GM23338 (cell line): ENCODE results near the gene MVB12B. TPM values are rescaled to one million over a fixed set of nuclear protein-coding genes. Genes with fewer than 3 reads are reported as not detected.

Source experiments
- ATAC-seq: fragments of 200-7000 bp; cut with Tn5 transposase; 3 replicates; pipeline ENCODE4 v1.9.1; 2020
- DNase-seq: peaks from one replicate; pipeline ENCODE4 v3.0.0-alpha.2; 2015; ENCODE audit warnings: low spot score
- H2AFZ ChIP-seq: fragments of 200-600 bp; sonication (generic); 2 replicates; pipeline ENCODE4 v1.8.0; 2016; ENCODE audit warnings: antibody characterized with exemption, mild to moderate bottlenecking, moderate library complexity
- H3F3A ChIP-seq: fragments of 200-600 bp; sonication (generic); replicated peaks from 2 replicates; pipeline ENCODE4 v1.8.0; 2017; ENCODE audit warnings: antibody characterized with exemption, mixed run types, low read depth
- H3K27ac ChIP-seq: fragments of 200-600 bp; sonication (generic); 2 replicates; pipeline ENCODE4 v1.6.1; 2016; ENCODE audit warnings: low read depth
- H3K27me3 ChIP-seq: fragments of 200-600 bp; sonication (generic); 2 replicates; pipeline ENCODE4 v1.8.0; 2016; ENCODE audit warnings: mild to moderate bottlenecking, mixed run types, moderate library complexity; ENCODE audit not compliant: insufficient read depth
- H3K36me3 ChIP-seq: fragments of 200-600 bp; sonication (generic); 2 replicates; pipeline ENCODE4 v1.8.0; 2016; ENCODE audit warnings: mild to moderate bottlenecking; ENCODE audit not compliant: insufficient read depth
- H3K4me1 ChIP-seq: fragments of 200-600 bp; sonication (generic); 2 replicates; pipeline ENCODE4 v1.8.0; 2016; ENCODE audit warnings: mild to moderate bottlenecking, moderate library complexity; ENCODE audit not compliant: insufficient read depth
- H3K4me2 ChIP-seq: fragments of 200-600 bp; sonication (generic); 2 replicates; pipeline ENCODE4 v1.7.1; 2017; ENCODE audit warnings: mixed run types
- H3K4me3 ChIP-seq: fragments of 200-600 bp; sonication (generic); 2 replicates; pipeline ENCODE4 v1.6.1; 2016; ENCODE audit warnings: mixed run types
- H3K79me2 ChIP-seq: fragments of 200-600 bp; sonication (generic); replicated peaks from 2 replicates; pipeline ENCODE4 v1.8.0; 2017; ENCODE audit warnings: mild to moderate bottlenecking; ENCODE audit not compliant: insufficient read depth
- H3K9me2 ChIP-seq: fragments of 200-600 bp; sonication (generic); 2 replicates; pipeline ENCODE4 v1.8.0; 2017; ENCODE audit not compliant: insufficient read depth
- H4K20me1 ChIP-seq: fragments of 200-600 bp; sonication (generic); replicated peaks from 2 replicates; pipeline ENCODE4 v1.8.0; 2017; ENCODE audit warnings: mild to moderate bottlenecking; ENCODE audit not compliant: insufficient read depth
- H3K27ac Mint-ChIP-seq: 2 replicates; pipeline ENCODE4 v1.8.0; 2020; ENCODE audit warnings: inconsistent platforms, mild to moderate bottlenecking, moderate library complexity, mixed read lengths
- H3K27me3 Mint-ChIP-seq: 3 replicates; pipeline ENCODE4 v1.8.0; 2022; ENCODE audit warnings: low read depth, mild to moderate bottlenecking, moderate library complexity, mixed read lengths, inconsistent platforms; ENCODE audit not compliant: insufficient read depth, poor library complexity
- H3K36me3 Mint-ChIP-seq: 3 replicates; pipeline ENCODE4 v1.8.0; 2021; ENCODE audit warnings: low read depth, mild to moderate bottlenecking, inconsistent platforms, moderate library complexity, mixed read lengths
- H3K4me1 Mint-ChIP-seq: 3 replicates; pipeline ENCODE4 v1.8.0; 2020; ENCODE audit warnings: mild to moderate bottlenecking, inconsistent platforms, mixed read lengths
- H3K4me3 Mint-ChIP-seq: 3 replicates; pipeline ENCODE4 v1.8.0; 2021; ENCODE audit warnings: moderate library complexity, mild to moderate bottlenecking, inconsistent platforms, mixed read lengths
- H3K9me3 Mint-ChIP-seq: 3 replicates; pipeline ENCODE4 v1.8.0; 2020; ENCODE audit warnings: moderate library complexity, mild to moderate bottlenecking, inconsistent platforms, mixed read lengths
- CREB1 ChIP-seq: fragments of 250-450 bp; sonication (Bioruptor Pico); IDR thresholded peaks from 2 replicates; pipeline ENCODE4 v1.5.0; 2020; ENCODE audit warnings: low read depth, mild to moderate bottlenecking, moderate library complexity
- CTCF ChIP-seq, 2 experiments: fragments of 200-600 bp in 1 of 2; sonication (generic) in 1 of 2; conservative IDR thresholded peaks; 2 replicates each; pipeline versions ENCODE4 v1.5.1 to v1.6.1; 2016 to 2017; ENCODE audit warnings: antibody characterized with exemption in 2 of 2, low read depth in 2 of 2, mild to moderate bottlenecking in 2 of 2, moderate library complexity in 1 of 2
- ETS1 ChIP-seq: IDR thresholded peaks from 2 replicates; pipeline ENCODE4 v1.6.1; 2016; ENCODE audit warnings: antibody characterized with exemption
- EZH2 ChIP-seq: fragments of 200-600 bp; sonication (generic); IDR thresholded peaks from one replicate; pipeline ENCODE4 v1.8.0; 2017; ENCODE audit warnings: antibody characterized with exemption, mild to moderate bottlenecking, low read depth; ENCODE audit not compliant: unreplicated experiment
- EZH2phosphoT487 ChIP-seq: fragments of 200-600 bp; sonication (generic); IDR thresholded peaks from one replicate; pipeline ENCODE4 v1.8.1; 2018; ENCODE audit warnings: antibody characterized with exemption; ENCODE audit not compliant: unreplicated experiment
- JUNB ChIP-seq: IDR thresholded peaks from one replicate; pipeline ENCODE4 v1.6.1; 2016; ENCODE audit warnings: antibody characterized with exemption; ENCODE audit not compliant: unreplicated experiment
- NANOG ChIP-seq: IDR thresholded peaks from 2 replicates; pipeline ENCODE4 v1.6.1; 2016; ENCODE audit warnings: antibody characterized with exemption, borderline replicate concordance
- POLR2AphosphoS5 ChIP-seq: IDR thresholded peaks from 2 replicates; pipeline ENCODE4 v1.6.1; 2016; ENCODE audit warnings: antibody characterized with exemption, low read depth
- REST ChIP-seq: IDR thresholded peaks from one replicate; pipeline ENCODE4 v1.6.1; 2018; ENCODE audit warnings: antibody characterized with exemption; ENCODE audit not compliant: unreplicated experiment
- STAT1 ChIP-seq: IDR thresholded peaks from one replicate; pipeline ENCODE4 v1.6.1; 2016; ENCODE audit warnings: antibody characterized with exemption; ENCODE audit not compliant: unreplicated experiment
- ZNF114 ChIP-seq: fragments of 250-450 bp; sonication (Bioruptor Pico); IDR thresholded peaks from 2 replicates; pipeline ENCODE4 v1.5.0; 2020; ENCODE audit warnings: mild to moderate bottlenecking, moderate library complexity
- ZNF331 ChIP-seq: fragments of 250-450 bp; sonication (Bioruptor Pico); IDR thresholded peaks from 2 replicates; pipeline ENCODE4 v1.5.0; 2020; ENCODE audit warnings: low read depth, mild to moderate bottlenecking, moderate library complexity
- ZNF462 ChIP-seq: fragments of 250-450 bp; sonication (Bioruptor Pico); IDR thresholded peaks from 2 replicates; pipeline ENCODE4 v1.5.0; 2020; ENCODE audit warnings: mild to moderate bottlenecking, moderate library complexity
- polyA plus RNA-seq: library from polyadenylated mRNA; unstranded; fragments of >200 nt; fragmentation: Nextera tagmentation; extraction: Ambion mirVana; gene quantifications from 2 replicates; pipeline ENCODE4 v1.2.1, GENCODE V29; 2016
- total RNA-seq: library from RNA; depleted of rRNA; stranded (reverse); fragments of >200 nt; shearing (Covaris generic); gene quantifications from 2 replicates; pipeline ENCODE4 v1.2.3, GENCODE V29; 2014

Gene MVB12B
- total and polyA plus RNA-seq, 2 experiments from 2014 or later, result 1.9 to 6.6 TPM

GRCh38 chr9:126506361-126507317 is 180.0 kb downstream of the MVB12B start:
- no peaks in the 10 kb centered on the region for H3K36me3 Mint-ChIP-seq
- TF ChIP-seq NANOG (no peak), ZNF114 (CRISPR knock-in tag) (no peak), ZNF462 (no peak), POLR2AphosphoS5 (no peak), CTCF (conservative IDR thresholded peaks at IDR 0.05; ENCODE audit: low read depth in 2 of 2) (no peak), REST (no peak), ETS1 (no peak), EZH2phosphoT487 (no peak), CREB1 (CRISPR knock-in tag) (no peak), JUNB (no peak), EZH2 (no peak), ZNF331 (CRISPR knock-in tag) (no peak), STAT1 (no peak)
- Histone ChIP-seq H3K4me2 (no peak overlapping the region), H3K27me3 (no peaks in the 10 kb centered on the region), H3K9me2 (no peaks in the 10 kb centered on the region), H3K4me1 (no peaks in the 10 kb centered on the region), H4K20me1 (no peaks in the 10 kb centered on the region), H3F3A (no peaks in the 10 kb centered on the region), H3K36me3 (no peaks in the 10 kb centered on the region), H3K27ac (no peak overlapping the region), H2AFZ (no peak overlapping the region), H3K79me2 (no peaks in the 10 kb centered on the region), H3K4me3 (no peak overlapping the region)
- H3K4me1 Mint-ChIP-seq, result peaks cover 4% of the 10 kb centered on the region; the same call in 1 of the 3 replicates
- no peak overlapping the region for H3K27ac Mint-ChIP-seq
- H3K9me3 Mint-ChIP-seq, result no peaks in the 10 kb centered on the region
- peaks cover 14% of the 10 kb centered on the region for H3K27me3 Mint-ChIP-seq
- ATAC-seq (no peak), DNase-seq (no peak)
- no peak overlapping the region for H3K4me3 Mint-ChIP-seq
